Lower leg skin (tissue), 4 donors: Measurements from ENCODE around the gene BLTP2. TPM values are rescaled to one million over a fixed set of nuclear protein-coding genes. Genes with fewer than 3 reads are reported as not detected.
A peak's percentile ranks its signal among the peaks of the same experiment; 100 is the strongest.
"Not testable (repeated sequence)": the region's sequence is repeated elsewhere in the genome, so short reads cannot be mapped to it uniquely, and the experiment has no call there.

ENCODE experiments used
- DNase-seq, 2 donors: peaks; one replicate each; pipeline ENCODE4 v3.0.0-alpha.2; 2019; ENCODE audit warnings: low spot score in 2 of 2
- H3K4me3 ChIP-seq: fragments of 200-600 bp; sonication (generic); 2 replicates; pipeline ENCODE4 v1.5.1; 2017; ENCODE audit warnings: mild to moderate bottlenecking, low read depth; ENCODE audit not compliant: poor library complexity, severe bottlenecking
- CTCF ChIP-seq, 3 donors: fragments of 450-650 bp; IDR thresholded peaks; one replicate each; pipeline ENCODE4 v1.5.1; 2016; ENCODE audit warnings: antibody characterized with exemption in 3 of 3, mild to moderate bottlenecking in 3 of 3, moderate library complexity in 2 of 3
- POLR2A ChIP-seq, 2 donors: fragments of 450-650 bp; IDR thresholded peaks; one replicate each; pipeline ENCODE4 v1.6.1; 2016 to 2017; ENCODE audit warnings: antibody characterized with exemption in 2 of 2, mild to moderate bottlenecking in 1 of 2, moderate library complexity in 1 of 2
- WGBS, 2 donors: methylation state at CpG; one replicate each; pipeline ENCODE4 v1.1.5; 2018; 5-methylcytosine and 5-hydroxymethylcytosine counted together
- intact Hi-C: fragments of 100-400 bp; cut with DNase I; formaldehyde crosslinking; loops from one replicate; pipeline ENCODE4 v1.15.0; 2023; ENCODE audit warnings: low total_unique reads
- total RNA-seq, 4 donors: library from RNA; depleted of rRNA; stranded (reverse); fragments of >200 nt; gene quantifications; one replicate each; pipeline ENCODE4 v1.1.0, GENCODE V29; 2016

BLTP2 gene
- total RNA-seq, 4 donors from 2014 or later = 51.0 to 93.7 (median 83.7) TPM

GRCh38 chr17:28667870-28668269 lies 22.9 kb upstream of the BLTP2 start:
- peak in 1 of 2 donors; percentile 12 for DNase-seq
- TF ChIP-seq POLR2A (IDR thresholded peaks at IDR 0.05) = no peak
- TF ChIP-seq CTCF (IDR thresholded peaks at IDR 0.05) = no peak
- WGBS, 2 donors = 36 to 56% methylated on average over 1 of the region's 1 CpG
- intact Hi-C loops = no loop called here
- no peak overlapping the region for H3K4me3 ChIP-seq

- WGBS, 2 donors = 76 to 82% methylated on average over 2 of the region's 2 CpGs
- intact Hi-C loops = no loop called here
- no peak for DNase-seq
- TF ChIP-seq CTCF (IDR thresholded peaks at IDR 0.05) (no peak), POLR2A (IDR thresholded peaks at IDR 0.05) (no peak)
- H3K4me3 ChIP-seq = no peak overlapping the region
These were observed 21.0 kb upstream of the BLTP2 start for GRCh38 chr17:28665994-28666393.

DNA sequence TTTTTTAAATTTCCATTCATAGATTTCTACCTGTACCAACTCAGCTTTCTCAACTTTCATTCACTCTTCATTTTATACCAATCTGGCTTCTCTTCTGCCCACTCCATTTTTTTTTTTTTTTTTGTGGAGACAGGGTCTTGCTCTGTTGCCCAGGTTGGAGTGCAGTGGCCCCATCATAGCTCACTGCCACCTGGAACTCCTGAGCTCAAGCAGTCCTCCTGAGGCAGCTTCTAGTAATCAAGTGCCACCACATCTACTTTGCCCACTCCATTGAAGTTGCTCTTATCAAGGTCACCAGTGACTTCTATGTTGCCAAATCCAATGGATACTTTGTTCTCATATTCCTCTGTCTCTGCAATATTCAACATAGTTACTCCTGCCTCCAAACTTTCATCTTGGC lies 18.8 kb upstream of the BLTP2 start:
- H3K4me3 ChIP-seq = no peak overlapping the region
- intact Hi-C loops = no loop called here

DNA sequence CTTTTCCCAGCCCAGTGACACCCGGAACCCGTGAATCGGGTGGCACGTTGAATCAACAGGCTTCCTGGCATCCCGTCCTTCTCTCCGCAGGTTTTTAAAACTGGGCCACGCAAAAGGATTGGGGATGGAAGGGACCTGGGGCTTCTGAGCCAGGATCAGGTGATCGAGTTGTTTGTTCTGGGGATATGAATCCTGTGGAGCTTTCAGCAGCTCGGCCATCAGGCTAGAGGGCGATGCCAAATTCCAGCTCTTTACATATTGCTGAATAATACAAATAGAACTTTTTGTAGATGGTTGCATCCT lies 17.5 kb upstream of the BLTP2 start:
- WGBS, 2 donors = 0% methylated on average over 10 of the region's 10 CpGs
- no peak for TF ChIP-seq CTCF (IDR thresholded peaks at IDR 0.05)
- TF ChIP-seq POLR2A (IDR thresholded peaks at IDR 0.05) = no peak
- intact Hi-C loops = no loop called here
- H3K4me3 ChIP-seq = peak overlapping the region; percentile 68
- DNase-seq = no peak

More for the DNA sequence above, 18.8 kb upstream of the BLTP2 start:
- peak in 1 of 2 donors; percentile 13 for DNase-seq
- TF ChIP-seq CTCF (IDR thresholded peaks at IDR 0.05) (no peak), POLR2A (IDR thresholded peaks at IDR 0.05) (no peak)

GRCh38 chr17:28661635-28662526 lies 16.9 kb upstream of the BLTP2 start, which contains the start of the genes SDF2 and SUPT6H:
TSS of gene SDF2 (minus strand) at chr17:28661906. CDS start at chr17:28661876, 30 bp downstream.
TSS of gene SUPT6H (plus strand) at chr17:28662205. CDS start at chr17:28673402, 11,197 bp downstream.
- WGBS, 2 donors = 0 to 1% methylated on average over 66 of the region's 66 CpGs
- intact Hi-C loops = no loop called here
- peak in 1 of 2 donors; percentile 88 for TF ChIP-seq POLR2A (IDR thresholded peaks at IDR 0.05)
- TF ChIP-seq CTCF (IDR thresholded peaks at IDR 0.05) = no peak
- DNase-seq = peak; percentile 90 to 98
- H3K4me3 ChIP-seq = peak within 1 kb of the TSS; percentile 68

- 95 to 97% methylated on average over 5 to 23 of the region's 23 CpGs for WGBS, 2 donors
- H3K4me3 ChIP-seq, intact Hi-C loops, DNase-seq: not testable (repeated sequence)
These were observed 14.5 kb upstream of the BLTP2 start for GRCh38 chr17:28659497-28659881.

GRCh38 chr17:28658766-28659496 lies 14.0 kb upstream of the BLTP2 start:
- intact Hi-C loops, H3K4me3 ChIP-seq: not testable (repeated sequence)
- peak in 1 of 2 donors; percentile 78 for DNase-seq
- 95 to 97% methylated on average over 37 of the region's 46 CpGs for WGBS, 2 donors

DNA sequence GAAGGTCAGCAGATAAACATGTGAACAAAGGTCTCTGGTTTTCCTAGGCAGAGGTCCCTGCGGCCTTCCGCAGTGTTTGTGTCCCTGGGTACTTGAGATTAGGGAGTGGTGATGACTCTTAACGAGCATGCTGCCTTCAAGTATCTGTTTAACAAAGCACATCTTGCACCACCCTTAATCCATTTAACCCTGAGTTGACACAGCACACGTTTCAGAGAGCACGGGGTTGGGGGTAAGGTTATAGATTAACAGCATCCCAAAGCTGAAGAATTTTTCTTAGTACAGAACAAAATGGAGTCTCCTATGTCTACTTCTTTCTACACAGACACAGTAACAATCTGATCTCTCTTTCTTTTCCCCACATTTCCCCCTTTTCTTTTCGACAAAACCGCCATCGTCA lies 13.4 kb upstream of the BLTP2 start:
- H3K4me3 ChIP-seq, intact Hi-C loops, DNase-seq: not testable (repeated sequence)
- 91 to 93% methylated on average over 8 of the region's 8 CpGs for WGBS, 2 donors
